Sigmoid colon (tissue), 7 donors: ENCODE measurements around the gene GRK6. TPM values are rescaled to one million over a fixed set of nuclear protein-coding genes. Genes with fewer than 3 reads are reported as not detected.

ENCODE experiments used
- DNase-seq: peaks from one replicate; pipeline ENCODE4 v3.0.0-alpha.2; 2019
- H3K27ac ChIP-seq, 4 donors: fragments of 200-600 bp; sonication (generic); one replicate each; pipeline ENCODE4 v1.5.1; 2016 to 2019; ENCODE audit warnings: mild to moderate bottlenecking in 1 of 4
- H3K27me3 ChIP-seq, 3 donors: fragments of 200-600 bp; sonication (generic); one replicate each; pipeline ENCODE4 v1.5.1; 2019; ENCODE audit warnings: mild to moderate bottlenecking in 1 of 3
- H3K36me3 ChIP-seq, 4 donors: fragments of 200-600 bp; sonication (generic); one replicate each; pipeline ENCODE4 v1.5.1; 2016 to 2019
- H3K4me1 ChIP-seq, 4 donors: fragments of 200-600 bp; sonication (generic); one replicate each; pipeline ENCODE4 v1.5.1; 2017 to 2019
- H3K4me3 ChIP-seq, 4 donors: fragments of 200-600 bp; sonication (generic); one replicate each; pipeline ENCODE4 v1.5.1; 2017 to 2019; ENCODE audit warnings: mild to moderate bottlenecking in 2 of 4, moderate library complexity in 1 of 4
- H3K9me3 ChIP-seq, 4 donors: fragments of 200-600 bp in 3 of 4; sonication (generic) in 3 of 4; one replicate each; pipeline versions ENCODE4 v1.5.1 to v1.6.1; 2013 to 2019
- CTCF ChIP-seq, 4 experiments: fragments of 450-650 bp in 3 of 4; fragments of 200-600 bp in 1 of 4; IDR thresholded peaks; one replicate each; pipeline ENCODE4 v1.5.1; 2016 to 2019; ENCODE audit warnings: antibody characterized with exemption in 4 of 4, mild to moderate bottlenecking in 3 of 4, moderate library complexity in 2 of 4
- EP300 ChIP-seq, 4 donors: sonication (generic); formaldehyde crosslinking; IDR thresholded peaks; one replicate each; pipeline ENCODE4 v1.6.1; 2017; ENCODE audit warnings: antibody characterized with exemption in 4 of 4
- POLR2A ChIP-seq, 2 donors: fragments of 450-650 bp; IDR thresholded peaks; one replicate each; pipeline ENCODE4 v1.6.1; 2016; ENCODE audit warnings: antibody characterized with exemption in 2 of 2, mild to moderate bottlenecking in 2 of 2, moderate library complexity in 2 of 2
- POLR2AphosphoS5 ChIP-seq, 4 donors: sonication (generic); formaldehyde crosslinking; IDR thresholded peaks; one replicate each; pipeline ENCODE4 v1.6.1; 2017; ENCODE audit warnings: antibody characterized with exemption in 4 of 4
- WGBS, 2 donors: extraction: QIAGEN DNeasy Blood & Tissue Kit; methylation state at CpG; one replicate each; pipeline ENCODE4 v1.1.7; 2013; 5-methylcytosine and 5-hydroxymethylcytosine counted together
- intact Hi-C: fragments of 100-400 bp; cut with DNase I; formaldehyde crosslinking; loops from one replicate; pipeline ENCODE4 v1.15.1; 2023
- polyA plus RNA-seq, 3 donors: library from polyadenylated mRNA; stranded (reverse); fragments of 200-250 nt; gene quantifications; one replicate each; pipeline ENCODE4 v1.2.3, GENCODE V29; 2013
- total RNA-seq, 4 donors: library from RNA; depleted of rRNA; stranded (reverse); fragments of >200 nt; gene quantifications; one replicate each; pipeline ENCODE4 v1.1.0, GENCODE V29; 2016
- donor health status: healthy with polysubstance abuse.
- donor health status: Bipolar disorder and iron deficiency.
- donor health status: healthy.

GRK6 gene
- total and polyA plus RNA-seq, 7 donors = 16.5 to 47.9 (median 21.9) TPM

GRCh38 chr5:177447066-177447610 is 20.7 kb downstream of the GRK6 start:
- peaks cover 0 to 27% (median 24%) of the 10 kb centered on the region in 4 donors for H3K4me1 ChIP-seq
- intact Hi-C loops = no loop called here
- H3K4me3 ChIP-seq = peak overlapping the region; percentile 8 to 61 (median 55)
- TF ChIP-seq POLR2A (IDR thresholded peaks at IDR 0.05) = no peak
- TF ChIP-seq POLR2AphosphoS5 (IDR thresholded peaks at IDR 0.05) = peak in 1 of 4 donors; percentile 8
- no peaks in the 10 kb centered on the region for H3K9me3 ChIP-seq
- DNase-seq = no peak
- H3K27ac ChIP-seq = peak overlapping the region in 2 of 4 donors; percentile 21 to 25
- H3K36me3 ChIP-seq = peaks cover 0 to 7% (median 0%) of the 10 kb centered on the region in 4 donors
- peaks cover 0 to 57% (median 33%) of the 10 kb centered on the region in 3 donors for H3K27me3 ChIP-seq
- WGBS, 2 donors = 0 to 1% methylated on average over 48 to 52 of the region's 52 CpGs

- Histone ChIP-seq H3K4me3 (peak overlapping the region in 3 of 4 donors; percentile 50 to 61 (median 60)), H3K27ac (no peak overlapping the region), H3K27me3 (peaks cover 0 to 62% (median 38%) of the 10 kb centered on the region in 3 donors), H3K36me3 (peaks cover 0 to 1% (median 0%) of the 10 kb centered on the region in 4 donors), H3K9me3 (no peaks in the 10 kb centered on the region), H3K4me1 (peaks cover 0 to 27% (median 24%) of the 10 kb centered on the region in 4 donors)
- WGBS, 2 donors = 4 to 13% methylated on average over 23 of the region's 23 CpGs
- DNase-seq = peak; percentile 78
- TF ChIP-seq POLR2A (IDR thresholded peaks at IDR 0.05) (no peak), CTCF (IDR thresholded peaks at IDR 0.05) (no peak), POLR2AphosphoS5 (IDR thresholded peaks at IDR 0.05) (peak in 1 of 4 donors; percentile 17)
- intact Hi-C loops = no loop called here
Observed at GRCh38 chr5:177447611-177448243, 21.3 kb downstream of the GRK6 start.

GRCh38 chr5:177448244-177448950 is 21.9 kb downstream of the GRK6 start:
- TF ChIP-seq POLR2A (IDR thresholded peaks at IDR 0.05) = no peak
- TF ChIP-seq EP300 (IDR thresholded peaks at IDR 0.05) = no peak
- TF ChIP-seq CTCF (IDR thresholded peaks at IDR 0.05) = no peak
- no peak for TF ChIP-seq POLR2AphosphoS5 (IDR thresholded peaks at IDR 0.05)
- H3K4me1 ChIP-seq = peaks cover 0 to 28% (median 24%) of the 10 kb centered on the region in 4 donors
- H3K36me3 ChIP-seq = no peaks in the 10 kb centered on the region
- DNase-seq = no peak
- no peak overlapping the region for H3K4me3 ChIP-seq
- H3K27ac ChIP-seq = no peak overlapping the region
- 57 to 72% methylated on average over 6 of the region's 6 CpGs for WGBS, 2 donors
- intact Hi-C loops = no loop called here
- H3K9me3 ChIP-seq = no peaks in the 10 kb centered on the region
- H3K27me3 ChIP-seq = peaks cover 0 to 68% (median 38%) of the 10 kb centered on the region in 3 donors

GRCh38 chr5:177449140-177450061 is 22.9 kb downstream of the GRK6 start:
- no peak for DNase-seq

More at GRCh38 chr5:177449140-177450061, 22.9 kb downstream of the GRK6 start:
- intact Hi-C loops = loop anchor here (5.0 kb wide), 1 partner anchor 137 kb away; the partner anchor contains the start of gene MXD3
- TF ChIP-seq EP300 (IDR thresholded peaks at IDR 0.05) = no peak
- TF ChIP-seq POLR2A (IDR thresholded peaks at IDR 0.05) = no peak
- no peak for TF ChIP-seq CTCF (IDR thresholded peaks at IDR 0.05)
- TF ChIP-seq POLR2AphosphoS5 (IDR thresholded peaks at IDR 0.05) = no peak
- H3K9me3 ChIP-seq = no peaks in the 10 kb centered on the region
- no peak overlapping the region for H3K27ac ChIP-seq
- peaks cover 0 to 69% (median 38%) of the 10 kb centered on the region in 3 donors for H3K27me3 ChIP-seq
- H3K4me3 ChIP-seq = no peak overlapping the region
- H3K4me1 ChIP-seq = peaks cover 0 to 38% (median 33%) of the 10 kb centered on the region in 4 donors
- H3K36me3 ChIP-seq = no peaks in the 10 kb centered on the region
- 75 to 90% methylated on average over 18 of the region's 18 CpGs for WGBS, 2 donors
